ENCODE data around the gene DCAF5.
"Not testable (repeated sequence)": the region's sequence is repeated elsewhere in the genome, so short reads cannot be mapped to it uniquely, and the experiment has no call there.

The DCAF5 gene

GRCh38 chr14:69094481-69094880 lies 58.4 kb downstream of the DCAF5 start:
- DNase-seq (ENCODE audit: low spot score): no peak

- no peak for DNase-seq (ENCODE audit: low spot score)
These were observed 59.1 kb downstream of the DCAF5 start for GRCh38 chr14:69093631-69094421.

DNA sequence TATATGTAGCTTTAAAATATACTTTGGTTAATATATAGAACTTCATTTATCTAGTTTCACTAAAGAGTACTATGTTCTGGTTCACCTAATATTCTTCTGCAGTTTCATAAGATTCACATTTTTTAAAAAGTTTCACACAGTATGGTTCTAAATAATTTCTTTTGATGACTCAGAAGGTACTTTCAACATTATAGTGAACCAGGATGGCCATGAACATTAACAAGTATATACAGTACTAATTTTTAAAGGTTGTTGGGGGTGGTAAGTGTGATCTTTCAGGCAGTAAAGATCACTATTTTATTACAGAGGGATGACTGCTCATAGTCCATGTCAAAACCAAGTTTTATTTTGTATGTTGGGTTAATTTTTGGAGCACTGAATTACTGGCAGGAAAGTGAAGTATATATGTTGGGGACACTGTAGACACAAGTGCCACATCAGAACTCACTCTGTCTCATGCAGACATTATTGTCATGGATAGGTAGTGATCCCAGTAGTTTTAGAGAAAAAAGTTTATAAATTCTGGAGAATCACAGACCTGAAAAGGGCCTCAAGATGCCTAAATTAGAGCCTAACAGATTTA lies 60.0 kb downstream of the DCAF5 start:
- no peak for DNase-seq (ENCODE audit: low spot score)

GRCh38 chr14:69091695-69092094 lies 61.2 kb downstream of the DCAF5 start:
- DNase-seq (ENCODE audit: low spot score): no peak

GRCh38 chr14:69091006-69091405 lies 61.9 kb downstream of the DCAF5 start:
- no peak for DNase-seq (ENCODE audit: low spot score)

DNA sequence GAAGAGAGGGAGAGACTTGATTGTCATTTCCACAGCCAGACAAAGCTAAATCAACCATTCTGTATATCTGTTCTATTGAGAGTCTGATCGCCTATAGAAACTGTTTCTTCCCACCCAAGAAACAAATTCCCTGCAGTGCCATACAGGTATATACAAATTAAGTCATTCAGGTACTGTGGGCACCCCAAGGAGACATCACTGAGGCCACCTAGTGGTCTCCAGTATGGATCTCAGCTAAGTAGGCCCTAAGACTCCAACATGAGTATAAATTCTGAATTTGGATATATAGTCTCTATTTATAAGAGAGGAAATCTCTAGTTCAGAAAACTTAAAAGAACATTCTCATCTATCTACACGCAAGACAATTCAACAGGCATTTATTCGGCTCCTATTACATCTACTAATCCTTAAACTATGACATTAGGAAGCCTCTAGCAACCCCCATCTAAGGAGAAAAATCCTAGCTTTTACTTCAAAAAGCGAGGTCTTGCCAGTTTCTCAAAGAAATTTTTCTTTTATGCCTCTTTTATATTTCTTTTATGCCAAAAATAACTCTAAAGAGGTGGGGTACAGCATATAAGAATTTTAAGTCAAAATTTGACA lies 62.6 kb downstream of the DCAF5 start:
- peak; percentile 45 for DNase-seq (ENCODE audit: low spot score)

GRCh38 chr14:69089046-69089445 lies 63.9 kb downstream of the DCAF5 start:
- no peak for DNase-seq (ENCODE audit: low spot score)

DNA sequence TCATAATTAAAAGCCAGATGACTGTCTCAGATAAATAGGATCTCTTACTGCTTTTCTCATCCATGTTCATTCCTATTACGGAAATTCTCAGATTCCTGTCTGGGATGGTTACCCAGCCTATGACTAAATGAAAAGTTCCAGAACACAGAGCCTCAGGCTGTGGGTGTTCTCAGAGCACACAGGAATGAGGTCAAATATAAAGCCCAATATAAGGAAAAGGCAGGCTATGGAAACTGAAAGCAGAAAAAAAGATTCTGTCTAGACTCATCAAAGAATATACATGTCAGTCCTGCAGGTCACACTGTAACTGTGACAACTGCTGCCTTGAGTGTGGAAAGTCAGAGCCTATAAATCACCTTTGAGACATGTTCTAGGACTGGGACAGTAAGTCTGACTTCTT lies 64.3 kb downstream of the DCAF5 start:
- DNase-seq (ENCODE audit: low spot score): no peak

DNA sequence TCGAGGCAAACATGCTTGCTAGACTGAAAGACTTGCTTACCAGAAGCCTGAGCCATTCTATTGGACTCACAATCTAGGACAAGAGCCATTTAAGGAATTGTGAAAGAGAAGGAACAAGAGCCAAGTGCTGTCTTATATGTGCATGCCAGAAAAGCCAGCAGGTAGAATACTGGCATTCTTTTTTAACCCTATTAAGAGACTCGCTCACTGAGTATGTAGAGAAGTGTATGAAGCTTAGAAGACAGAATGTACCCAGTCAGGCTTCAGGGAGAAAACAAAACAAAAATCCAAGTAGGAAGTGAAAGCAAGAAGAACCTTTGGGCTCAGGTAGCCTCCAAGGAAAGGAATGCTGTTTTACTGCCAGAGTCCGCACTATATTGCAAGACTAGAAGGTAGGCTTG lies 65.9 kb downstream of the DCAF5 start:
- no peak for DNase-seq (ENCODE audit: low spot score)

GRCh38 chr14:69086537-69086936 lies 66.4 kb downstream of the DCAF5 start:
- no peak for DNase-seq (ENCODE audit: low spot score)

- DNase-seq (ENCODE audit: low spot score): no peak
These were observed 68.9 kb downstream of the DCAF5 start for GRCh38 chr14:69084023-69084422.

DNA sequence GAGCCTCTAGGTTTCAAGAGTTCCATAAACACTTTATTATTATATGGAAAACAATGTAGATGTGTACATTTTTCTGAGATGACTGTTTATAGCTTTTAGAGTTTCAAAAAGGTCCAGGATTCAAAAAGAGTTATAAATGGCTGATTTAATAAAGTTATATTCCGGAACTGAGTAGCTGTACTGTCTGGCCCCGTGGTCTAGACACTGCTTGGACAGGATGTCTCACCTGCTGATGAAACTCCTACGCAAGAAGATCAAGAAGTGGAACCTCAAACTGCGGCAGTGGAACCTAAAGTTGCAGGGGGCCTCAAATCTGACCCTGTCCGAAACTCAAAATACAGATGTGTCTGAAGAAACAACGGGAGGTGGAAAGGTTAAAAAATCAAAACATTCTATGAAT lies 69.7 kb downstream of the DCAF5 start:
- no peak for DNase-seq (ENCODE audit: low spot score)

DNA sequence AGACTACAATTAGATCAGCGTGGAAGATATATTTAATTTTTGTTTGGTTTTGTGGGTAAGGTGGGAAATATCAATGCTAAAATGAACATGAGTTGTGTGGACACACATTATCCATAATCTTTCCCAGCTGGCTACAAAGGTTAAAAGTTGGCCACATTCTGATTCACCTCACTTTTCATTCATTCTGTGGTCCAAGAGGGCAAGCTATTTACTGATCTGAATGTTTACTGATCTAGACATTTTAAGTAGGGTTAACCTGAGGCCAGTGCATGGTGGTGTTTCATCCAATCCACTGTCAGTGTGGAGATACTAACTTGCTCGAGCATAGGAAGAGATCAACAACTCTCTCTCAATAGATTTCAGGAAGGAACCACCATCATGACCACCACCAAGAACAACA lies 71.6 kb downstream of the DCAF5 start:
- DNase-seq (ENCODE audit: low spot score): no peak

- DNase-seq (ENCODE audit: low spot score): no peak
These were observed 73.2 kb downstream of the DCAF5 start for GRCh38 chr14:69079747-69080146.

GRCh38 chr14:69079188-69079742 lies 73.7 kb downstream of the DCAF5 start:
- no peak for DNase-seq (ENCODE audit: low spot score)

DNA sequence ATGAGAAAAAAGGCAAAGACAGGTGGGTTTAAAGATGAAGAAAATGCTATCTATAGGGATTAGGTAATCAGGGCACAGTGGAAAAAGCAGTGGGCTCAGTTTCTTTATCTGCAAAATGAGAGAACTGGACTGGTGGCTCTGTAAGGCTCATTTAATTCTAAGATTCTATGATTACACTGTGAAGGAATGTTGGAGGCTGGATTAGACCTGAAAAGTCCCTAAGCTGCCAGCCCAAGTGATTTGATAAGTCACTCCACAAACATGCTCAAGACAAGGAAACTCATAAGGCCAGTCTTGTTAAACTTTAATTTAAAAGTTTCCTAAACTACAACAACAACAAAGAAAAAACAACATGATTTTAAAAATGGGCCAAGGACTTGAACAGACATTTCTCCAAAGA lies 75.1 kb downstream of the DCAF5 start:
- no peak for DNase-seq (ENCODE audit: low spot score)

- not testable (repeated sequence) for DNase-seq (ENCODE audit: low spot score)
These were observed 75.7 kb downstream of the DCAF5 start for GRCh38 chr14:69077185-69077584.

GRCh38 chr14:69076341-69076740 lies 76.6 kb downstream of the DCAF5 start:
- DNase-seq (ENCODE audit: low spot score): no peak

GRCh38 chr14:69073915-69074314 lies 79.0 kb downstream of the DCAF5 start:
- no peak for DNase-seq (ENCODE audit: low spot score)

DNA sequence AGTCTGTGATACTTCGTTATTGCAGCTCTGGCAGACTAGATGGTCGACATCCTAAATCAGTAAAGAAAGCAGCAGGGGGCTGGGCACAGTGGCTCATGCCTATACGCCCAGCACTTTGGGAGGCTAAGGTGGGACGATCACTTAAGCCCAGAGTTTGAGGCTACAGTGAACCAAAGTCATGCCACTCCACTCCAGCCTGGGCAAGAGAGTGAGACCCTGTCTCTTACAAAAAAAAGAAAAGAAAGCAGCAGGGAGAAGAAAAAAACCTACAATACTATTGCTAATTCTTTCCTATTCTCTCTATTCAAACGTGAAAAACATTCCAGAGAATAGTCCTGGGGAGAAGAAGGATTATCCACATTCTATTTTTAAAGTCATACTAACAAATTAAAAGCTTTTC lies 79.5 kb downstream of the DCAF5 start:
- no peak for DNase-seq (ENCODE audit: low spot score)

- no peak for DNase-seq (ENCODE audit: low spot score)
These were observed 80.3 kb downstream of the DCAF5 start for GRCh38 chr14:69072584-69072983.

DNA sequence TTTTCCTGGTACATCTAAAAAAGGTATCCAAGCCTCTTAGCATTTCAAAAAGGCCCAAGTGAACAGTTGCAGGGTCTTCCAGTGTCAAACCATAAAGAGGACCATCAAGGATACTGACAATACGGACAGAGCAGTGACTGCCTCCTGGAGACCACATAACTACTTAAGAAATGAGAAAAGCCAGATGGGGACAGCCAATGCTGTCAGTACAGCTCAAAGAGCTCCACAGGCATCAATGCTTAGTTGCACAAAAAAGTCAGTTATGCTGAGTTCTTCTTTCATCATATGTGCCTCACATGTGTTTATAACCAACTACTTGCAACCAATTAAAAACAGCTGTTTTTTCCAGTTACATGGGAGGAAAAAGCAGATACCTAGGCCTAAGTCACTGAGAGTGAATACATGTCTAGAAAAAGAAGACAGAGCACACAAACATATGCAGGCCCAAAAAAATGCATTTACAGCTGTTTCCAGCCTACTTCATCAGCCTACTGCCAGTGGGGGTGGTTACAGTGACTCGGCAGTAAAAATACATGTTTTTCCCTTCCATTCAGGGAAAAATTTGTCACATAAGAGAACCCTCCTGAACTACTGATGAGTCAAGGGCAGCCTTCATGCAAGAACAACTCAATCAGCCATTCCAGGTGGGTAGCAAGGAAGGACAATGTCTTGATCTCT lies 84.0 kb downstream of the DCAF5 start:
- peak; percentile 43 for DNase-seq (ENCODE audit: low spot score)

Data from RKO (cell line).